SK-N-SH treated with all-trans-retinoic acid at 6 μM for 48 hours (cell line): ENCODE data around the gene CCBE1.

Source experiments
- ARNTL ChIP-seq: fragments of 450-650 bp; formaldehyde crosslinking; IDR thresholded peaks from 2 replicates; pipeline ENCODE4 v1.5.0; 2020; ENCODE audit warnings: low read depth, mild to moderate bottlenecking, moderate library complexity, borderline replicate concordance
- BACH2 ChIP-seq: fragments of 250-450 bp; sonication (Bioruptor Pico); IDR thresholded peaks from 2 replicates; pipeline ENCODE4 v1.9.0; 2021; ENCODE audit warnings: mild to moderate bottlenecking, borderline replicate concordance
- CSDC2 ChIP-seq: fragments of 250-450 bp; sonication (Bioruptor Pico); IDR thresholded peaks from 2 replicates; pipeline ENCODE4 v1.5.0; 2020; ENCODE audit warnings: mild to moderate bottlenecking, moderate library complexity
- PATZ1 ChIP-seq: fragments of 250-450 bp; sonication (Bioruptor Pico); IDR thresholded peaks from 2 replicates; pipeline ENCODE4 v1.8.0; 2020; ENCODE audit warnings: mild to moderate bottlenecking, moderate library complexity, borderline replicate concordance
- POU6F1 ChIP-seq: fragments of 250-450 bp; sonication (Bioruptor Pico); IDR thresholded peaks from 2 replicates; pipeline ENCODE4 v1.8.0; 2021; ENCODE audit warnings: low read depth, mild to moderate bottlenecking, moderate library complexity, borderline replicate concordance
- RARB ChIP-seq: fragments of 250-450 bp; sonication (Bioruptor Pico); IDR thresholded peaks from 2 replicates; pipeline ENCODE4 v1.8.0; 2021; ENCODE audit warnings: mild to moderate bottlenecking, moderate library complexity
- TSHZ2 ChIP-seq: fragments of 250-450 bp; sonication (Bioruptor Pico); IDR thresholded peaks from 2 replicates; pipeline ENCODE4 v1.5.0; 2020; ENCODE audit warnings: mild to moderate bottlenecking, moderate library complexity
- ZC3H10 ChIP-seq: fragments of 250-450 bp; sonication (Bioruptor Pico); IDR thresholded peaks from 2 replicates; pipeline ENCODE4 v1.5.1; 2021; ENCODE audit warnings: mild to moderate bottlenecking, moderate library complexity
- ZNF565 ChIP-seq: fragments of 450-650 bp; formaldehyde crosslinking; conservative IDR thresholded peaks from 2 replicates; pipeline ENCODE4 v1.5.0; 2020; ENCODE audit warnings: low read depth, mild to moderate bottlenecking, moderate library complexity
- ZNF8 ChIP-seq: fragments of 450-650 bp; formaldehyde crosslinking; IDR thresholded peaks from 2 replicates; pipeline ENCODE4 v1.5.0; 2020; ENCODE audit warnings: mild to moderate bottlenecking, moderate library complexity
- TF ChIP-seq, protein P1 (sequence below): fragments of 250-450 bp; sonication (Bioruptor Pico); IDR thresholded peaks from 2 replicates; pipeline ENCODE4 v1.5.1; 2020; ENCODE audit warnings: low read depth, mild to moderate bottlenecking, moderate library complexity

- no peak for TF ChIP-seq POU6F1 (CRISPR knock-in tag)
- TF ChIP-seq, protein P1, sequence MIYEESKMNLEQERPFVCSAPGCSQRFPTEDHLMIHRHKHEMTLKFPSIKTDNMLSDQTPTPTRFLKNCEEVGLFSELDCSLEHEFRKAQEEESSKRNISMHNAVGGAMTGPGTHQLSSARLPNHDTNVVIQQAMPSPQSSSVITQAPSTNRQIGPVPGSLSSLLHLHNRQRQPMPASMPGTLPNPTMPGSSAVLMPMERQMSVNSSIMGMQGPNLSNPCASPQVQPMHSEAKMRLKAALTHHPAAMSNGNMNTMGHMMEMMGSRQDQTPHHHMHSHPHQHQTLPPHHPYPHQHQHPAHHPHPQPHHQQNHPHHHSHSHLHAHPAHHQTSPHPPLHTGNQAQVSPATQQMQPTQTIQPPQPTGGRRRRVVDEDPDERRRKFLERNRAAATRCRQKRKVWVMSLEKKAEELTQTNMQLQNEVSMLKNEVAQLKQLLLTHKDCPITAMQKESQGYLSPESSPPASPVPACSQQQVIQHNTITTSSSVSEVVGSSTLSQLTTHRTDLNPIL, result no peak
- TF ChIP-seq ARNTL (CRISPR knock-in tag), result no peak
- TF ChIP-seq CSDC2 (CRISPR knock-in tag), result no peak
- TF ChIP-seq ZNF565 (CRISPR knock-in tag), result no peak
- TF ChIP-seq TSHZ2 (CRISPR knock-in tag), result no peak
- no peak for TF ChIP-seq RARB (CRISPR knock-in tag)
- TF ChIP-seq BACH2, result no peak
- TF ChIP-seq ZC3H10 (CRISPR knock-in tag), result no peak
- TF ChIP-seq ZNF8 (CRISPR knock-in tag), result no peak
- TF ChIP-seq PATZ1 (CRISPR knock-in tag), result no peak
These were observed 185.0 kb downstream of the CCBE1 start for GRCh38 chr18:59512025-59512755.
